Chondrocyte (in vitro differentiated cells): ENCODE data around the gene SLC1A3. TPM values are rescaled to one million over a fixed set of nuclear protein-coding genes. Genes with fewer than 3 reads are reported as not detected.

ENCODE experiments used
- DNase-seq: peaks from one replicate; pipeline ENCODE4 v3.0.0; 2021; ENCODE audit warnings: mixed read lengths, low spot score
- H3K27ac Mint-ChIP-seq: one replicate; pipeline ENCODE4 v1.8.0; 2021; ENCODE audit warnings: mild to moderate bottlenecking, moderate library complexity, mixed read lengths; ENCODE audit not compliant: unreplicated experiment
- H3K27me3 Mint-ChIP-seq: 2 replicates; pipeline ENCODE4 v1.8.0; 2021; ENCODE audit warnings: low read depth, mixed read lengths
- H3K36me3 Mint-ChIP-seq: 2 replicates; pipeline ENCODE4 v1.8.0; 2021; ENCODE audit warnings: low read depth, mixed read lengths
- H3K4me1 Mint-ChIP-seq: 2 replicates; pipeline ENCODE4 v1.8.0; 2021; ENCODE audit warnings: low read depth, mild to moderate bottlenecking, mixed read lengths
- H3K4me3 Mint-ChIP-seq: one replicate; pipeline ENCODE4 v1.8.0; 2021; ENCODE audit warnings: mild to moderate bottlenecking, moderate library complexity, mixed read lengths; ENCODE audit not compliant: unreplicated experiment
- H3K9me3 Mint-ChIP-seq: 2 replicates; pipeline ENCODE4 v1.8.0; 2021; ENCODE audit warnings: low read depth, mixed read lengths
- total RNA-seq: library from RNA; stranded (reverse); gene quantifications from 3 replicates; pipeline ENCODE4 v1.2.1, GENCODE V29; 2021
- TF ChIP-seq, protein P1 (sequence below): fragments of 200-600 bp; sonication (generic); IDR thresholded peaks from 2 replicates; pipeline ENCODE4 v1.5.0; 2021; ENCODE audit warnings: antibody characterized with exemption, mild to moderate bottlenecking, moderate library complexity

The SLC1A3 gene
- total RNA-seq, 1 donor from 2014 or later = 1.8 TPM

DNA sequence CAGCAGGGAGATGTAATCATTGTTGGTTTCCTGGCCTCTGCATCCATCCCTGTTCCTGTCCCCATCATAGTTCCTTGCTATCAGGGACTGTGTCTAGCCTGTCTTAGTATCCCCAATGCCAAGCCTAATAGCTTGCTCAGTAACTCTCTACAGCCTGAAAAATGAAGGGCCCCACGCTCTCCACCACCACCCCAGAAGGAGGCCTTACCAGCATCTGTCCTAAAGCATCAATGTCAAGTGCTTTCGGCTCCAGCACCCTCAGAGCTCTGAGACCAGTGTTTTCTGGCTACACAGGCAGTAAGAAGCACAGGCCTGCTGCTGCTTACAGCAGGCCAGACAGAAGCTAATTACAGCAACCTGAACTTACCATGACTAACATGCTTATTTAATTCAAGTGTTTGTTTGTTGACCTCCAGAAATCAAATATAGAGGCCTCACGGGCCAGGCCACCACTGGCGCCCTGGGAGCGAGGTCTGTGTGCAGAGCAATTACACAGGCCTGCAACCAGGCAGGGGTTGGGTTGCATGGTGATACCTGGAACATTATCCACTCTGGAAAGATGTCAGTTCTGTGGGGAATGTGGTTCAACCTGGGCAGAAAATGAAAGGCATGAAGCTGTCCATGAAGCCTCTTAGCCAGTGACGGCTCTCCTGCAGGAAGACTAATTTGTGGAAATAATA is 124.3 kb downstream of the SLC1A3 start:
- TF ChIP-seq, protein P1, sequence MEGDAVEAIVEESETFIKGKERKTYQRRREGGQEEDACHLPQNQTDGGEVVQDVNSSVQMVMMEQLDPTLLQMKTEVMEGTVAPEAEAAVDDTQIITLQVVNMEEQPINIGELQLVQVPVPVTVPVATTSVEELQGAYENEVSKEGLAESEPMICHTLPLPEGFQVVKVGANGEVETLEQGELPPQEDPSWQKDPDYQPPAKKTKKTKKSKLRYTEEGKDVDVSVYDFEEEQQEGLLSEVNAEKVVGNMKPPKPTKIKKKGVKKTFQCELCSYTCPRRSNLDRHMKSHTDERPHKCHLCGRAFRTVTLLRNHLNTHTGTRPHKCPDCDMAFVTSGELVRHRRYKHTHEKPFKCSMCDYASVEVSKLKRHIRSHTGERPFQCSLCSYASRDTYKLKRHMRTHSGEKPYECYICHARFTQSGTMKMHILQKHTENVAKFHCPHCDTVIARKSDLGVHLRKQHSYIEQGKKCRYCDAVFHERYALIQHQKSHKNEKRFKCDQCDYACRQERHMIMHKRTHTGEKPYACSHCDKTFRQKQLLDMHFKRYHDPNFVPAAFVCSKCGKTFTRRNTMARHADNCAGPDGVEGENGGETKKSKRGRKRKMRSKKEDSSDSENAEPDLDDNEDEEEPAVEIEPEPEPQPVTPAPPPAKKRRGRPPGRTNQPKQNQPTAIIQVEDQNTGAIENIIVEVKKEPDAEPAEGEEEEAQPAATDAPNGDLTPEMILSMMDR = no peak
- Mint-ChIP-seq H3K9me3 (no peaks in the 10 kb centered on the region), H3K4me3 (no peak overlapping the region), H3K27me3 (peaks cover 23% of the 10 kb centered on the region), H3K4me1 (no peaks in the 10 kb centered on the region), H3K36me3 (no peaks in the 10 kb centered on the region), H3K27ac (no peak overlapping the region)
- DNase-seq = no peak

DNA sequence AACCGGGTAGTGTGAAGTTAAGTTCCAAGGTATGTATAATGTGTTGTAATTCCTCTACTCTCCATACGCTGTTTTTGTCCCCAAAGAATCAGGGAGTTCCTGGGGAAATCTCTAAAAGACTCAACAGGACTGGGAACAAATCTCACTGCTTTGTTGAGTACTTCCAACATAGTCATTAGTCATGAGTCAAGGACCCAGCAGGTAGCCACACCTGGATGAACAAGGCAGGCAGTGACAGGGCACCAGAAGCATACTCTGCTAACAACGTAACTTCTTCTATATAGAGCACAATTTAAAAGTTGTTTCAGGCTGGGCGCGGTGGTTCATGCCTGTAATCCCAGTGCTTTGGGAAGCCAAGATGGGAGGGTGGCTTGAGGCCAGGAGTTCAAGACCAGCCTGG is 126.8 kb downstream of the SLC1A3 start:
- H3K27me3 Mint-ChIP-seq = peaks cover 26% of the 10 kb centered on the region
- no peak for DNase-seq
- H3K36me3 Mint-ChIP-seq = no peaks in the 10 kb centered on the region
- no peak overlapping the region for H3K4me3 Mint-ChIP-seq
- no peaks in the 10 kb centered on the region for H3K4me1 Mint-ChIP-seq
- TF ChIP-seq, protein P1 = no peak
- H3K9me3 Mint-ChIP-seq = no peaks in the 10 kb centered on the region
- no peak overlapping the region for H3K27ac Mint-ChIP-seq

DNA sequence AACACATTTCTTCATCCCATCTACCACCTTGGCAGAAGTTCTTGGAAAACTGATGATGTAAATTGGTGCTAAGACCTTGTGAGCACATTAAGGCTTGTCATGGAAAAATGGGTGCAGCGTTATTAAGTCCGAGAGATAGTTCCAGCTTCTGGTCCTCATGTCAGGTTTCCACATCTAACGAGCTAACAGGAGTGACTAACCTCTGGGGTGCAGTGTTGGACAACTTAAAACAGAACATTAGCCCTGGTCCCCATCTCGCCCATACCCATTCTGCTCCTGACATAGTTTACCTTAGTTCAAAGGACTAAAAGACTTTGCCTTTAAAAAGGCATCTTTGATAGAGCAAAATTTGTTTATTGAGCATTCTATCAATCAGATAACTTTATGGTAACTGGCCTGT is 128.0 kb downstream of the SLC1A3 start:
- H3K27me3 Mint-ChIP-seq = peaks cover 21% of the 10 kb centered on the region
- H3K4me3 Mint-ChIP-seq = no peak overlapping the region
- DNase-seq = no peak
- TF ChIP-seq, protein P1 = peak; percentile 53
- H3K4me1 Mint-ChIP-seq = no peaks in the 10 kb centered on the region
- no peak overlapping the region for H3K27ac Mint-ChIP-seq
- no peaks in the 10 kb centered on the region for H3K9me3 Mint-ChIP-seq
- no peaks in the 10 kb centered on the region for H3K36me3 Mint-ChIP-seq

DNA sequence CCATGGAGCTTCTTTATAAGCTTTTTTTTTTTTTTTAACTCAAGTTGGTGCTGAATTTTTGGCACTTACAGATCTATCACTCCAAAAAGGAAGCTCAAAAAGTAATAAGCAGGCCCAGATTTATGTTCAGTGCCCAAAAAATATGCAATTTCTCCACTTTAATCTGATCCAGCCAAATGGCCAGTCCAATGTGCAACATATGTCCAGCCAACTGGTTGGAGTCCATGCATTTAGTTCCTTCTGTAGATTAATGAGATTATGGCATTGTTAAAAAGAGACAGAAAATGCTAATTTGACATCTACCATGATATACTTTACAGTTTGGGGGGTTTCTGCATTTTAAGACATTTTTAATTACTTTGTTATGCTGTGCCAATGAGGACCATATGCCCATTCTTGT is 129.5 kb downstream of the SLC1A3 start:
- TF ChIP-seq, protein P1 = no peak
- no peak for DNase-seq
- no peak overlapping the region for H3K4me3 Mint-ChIP-seq
- no peak overlapping the region for H3K27ac Mint-ChIP-seq
- no peaks in the 10 kb centered on the region for H3K36me3 Mint-ChIP-seq
- no peaks in the 10 kb centered on the region for H3K9me3 Mint-ChIP-seq
- no peaks in the 10 kb centered on the region for H3K4me1 Mint-ChIP-seq
- H3K27me3 Mint-ChIP-seq = peaks cover 21% of the 10 kb centered on the region
